GM23338 (cell line): ENCODE results near the gene FBLIM1.

ENCODE experiments used
- CREB1 ChIP-seq: fragments of 250-450 bp; sonication (Bioruptor Pico); IDR thresholded peaks from 2 replicates; pipeline ENCODE4 v1.5.0; 2020; ENCODE audit warnings: low read depth, mild to moderate bottlenecking, moderate library complexity
- EZH2 ChIP-seq: fragments of 200-600 bp; sonication (generic); IDR thresholded peaks from one replicate; pipeline ENCODE4 v1.8.0; 2017; ENCODE audit warnings: antibody characterized with exemption, mild to moderate bottlenecking, low read depth; ENCODE audit not compliant: unreplicated experiment
- EZH2phosphoT487 ChIP-seq: fragments of 200-600 bp; sonication (generic); IDR thresholded peaks from one replicate; pipeline ENCODE4 v1.8.1; 2018; ENCODE audit warnings: antibody characterized with exemption; ENCODE audit not compliant: unreplicated experiment
- JUNB ChIP-seq: IDR thresholded peaks from one replicate; pipeline ENCODE4 v1.6.1; 2016; ENCODE audit warnings: antibody characterized with exemption; ENCODE audit not compliant: unreplicated experiment
- NANOG ChIP-seq: IDR thresholded peaks from 2 replicates; pipeline ENCODE4 v1.6.1; 2016; ENCODE audit warnings: antibody characterized with exemption, borderline replicate concordance
- POLR2AphosphoS5 ChIP-seq: IDR thresholded peaks from 2 replicates; pipeline ENCODE4 v1.6.1; 2016; ENCODE audit warnings: antibody characterized with exemption, low read depth
- REST ChIP-seq: IDR thresholded peaks from one replicate; pipeline ENCODE4 v1.6.1; 2018; ENCODE audit warnings: antibody characterized with exemption; ENCODE audit not compliant: unreplicated experiment
- STAT1 ChIP-seq: IDR thresholded peaks from one replicate; pipeline ENCODE4 v1.6.1; 2016; ENCODE audit warnings: antibody characterized with exemption; ENCODE audit not compliant: unreplicated experiment
- ZNF114 ChIP-seq: fragments of 250-450 bp; sonication (Bioruptor Pico); IDR thresholded peaks from 2 replicates; pipeline ENCODE4 v1.5.0; 2020; ENCODE audit warnings: mild to moderate bottlenecking, moderate library complexity
- TF ChIP-seq, protein P1 (sequence below), 2 experiments: fragments of 200-600 bp in 1 of 2; sonication (generic) in 1 of 2; conservative IDR thresholded peaks; 2 replicates each; pipeline versions ENCODE4 v1.5.1 to v1.6.1; 2016 to 2017; ENCODE audit warnings: antibody characterized with exemption in 2 of 2, low read depth in 2 of 2, mild to moderate bottlenecking in 2 of 2, moderate library complexity in 1 of 2

- TF ChIP-seq, protein P1, sequence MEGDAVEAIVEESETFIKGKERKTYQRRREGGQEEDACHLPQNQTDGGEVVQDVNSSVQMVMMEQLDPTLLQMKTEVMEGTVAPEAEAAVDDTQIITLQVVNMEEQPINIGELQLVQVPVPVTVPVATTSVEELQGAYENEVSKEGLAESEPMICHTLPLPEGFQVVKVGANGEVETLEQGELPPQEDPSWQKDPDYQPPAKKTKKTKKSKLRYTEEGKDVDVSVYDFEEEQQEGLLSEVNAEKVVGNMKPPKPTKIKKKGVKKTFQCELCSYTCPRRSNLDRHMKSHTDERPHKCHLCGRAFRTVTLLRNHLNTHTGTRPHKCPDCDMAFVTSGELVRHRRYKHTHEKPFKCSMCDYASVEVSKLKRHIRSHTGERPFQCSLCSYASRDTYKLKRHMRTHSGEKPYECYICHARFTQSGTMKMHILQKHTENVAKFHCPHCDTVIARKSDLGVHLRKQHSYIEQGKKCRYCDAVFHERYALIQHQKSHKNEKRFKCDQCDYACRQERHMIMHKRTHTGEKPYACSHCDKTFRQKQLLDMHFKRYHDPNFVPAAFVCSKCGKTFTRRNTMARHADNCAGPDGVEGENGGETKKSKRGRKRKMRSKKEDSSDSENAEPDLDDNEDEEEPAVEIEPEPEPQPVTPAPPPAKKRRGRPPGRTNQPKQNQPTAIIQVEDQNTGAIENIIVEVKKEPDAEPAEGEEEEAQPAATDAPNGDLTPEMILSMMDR (conservative IDR thresholded peaks at IDR 0.05; ENCODE audit: low read depth in 2 of 2) = no peak
- TF ChIP-seq JUNB (no peak), STAT1 (no peak), ZNF114 (CRISPR knock-in tag) (no peak), EZH2 (no peak), NANOG (no peak), REST (no peak), POLR2AphosphoS5 (no peak), CREB1 (no peak), EZH2phosphoT487 (no peak)
These were observed 30.6 kb upstream of the FBLIM1 start for GRCh38 chr1:15727866-15728534.
